Endothelial cell of umbilical vein (primary cell): Measurements from ENCODE around the gene SNX25. TPM values are rescaled to one million over a fixed set of nuclear protein-coding genes. Genes with fewer than 3 reads are reported as not detected.

Experiments used
- BruUV-seq: library from RNA; stranded (reverse); fragments of 400-500 nt; replicated peaks from 2 replicates; lab custom pipeline; 2021; lab: Mats Ljungman, UMichigan
- CTCF ChIA-PET: fragments of 300-600, 350-600 bp; sonication (Branson Sonifier 250); formaldehyde crosslinking; loops from one replicate; lab custom pipeline; 2021; ENCODE audit warnings: antibody characterized with exemption, inconsistent platforms; lab: Charles Lee
- POLR2A ChIA-PET: fragments of 300-600, 350-600 bp; sonication (Branson Sonifier 250); formaldehyde crosslinking; loops from one replicate; lab custom pipeline; 2021; ENCODE audit warnings: antibody characterized with exemption, inconsistent platforms; lab: Charles Lee
- DNase-seq: peaks from one replicate; pipeline ENCODE4 v3.0.0-alpha.2; 2011; ENCODE audit warnings: low read depth, low spot score
- FAIRE-seq: peaks from 2 replicates; lab custom pipeline; 2011; peaks lifted over from hg19 to GRCh38; lab: Jason Lieb, UNC
- H2AFZ ChIP-seq: 2 replicates; pipeline ENCODE4 v1.6.0; 2012; ENCODE audit warnings: low read depth, low read length, control low read depth, inconsistent platforms
- H3K27ac ChIP-seq: 2 replicates; pipeline ENCODE4 v1.5.1; 2011; ENCODE audit warnings: low read depth, mild to moderate bottlenecking, control low read depth, low read length, moderate library complexity; ENCODE audit not compliant: insufficient read depth
- H3K27me3 ChIP-seq, 2 experiments: 2 replicates each; pipeline versions ENCODE4 v1.6.0 to v1.6.1; 2011; ENCODE audit warnings: low read length in 2 of 2, mixed read lengths in 1 of 2; ENCODE audit not compliant: control insufficient read depth in 2 of 2, insufficient read depth in 2 of 2
- H3K36me3 ChIP-seq, 2 experiments: 2 replicates in 1 of 2; 3 replicates in 1 of 2; pipeline ENCODE4 v1.5.1; 2011; ENCODE audit warnings: low read length in 2 of 2, mild to moderate bottlenecking in 1 of 2, moderate library complexity in 1 of 2; ENCODE audit not compliant: control insufficient read depth in 2 of 2, insufficient read depth in 2 of 2; ENCODE audit errors: extremely low read depth in 1 of 2
- H3K4me1 ChIP-seq: 3 replicates; pipeline ENCODE4 v1.5.1; 2011; ENCODE audit warnings: mild to moderate bottlenecking, low read length; ENCODE audit not compliant: control insufficient read depth, insufficient read depth; ENCODE audit errors: extremely low read depth
- H3K4me2 ChIP-seq: 2 replicates; pipeline ENCODE4 v1.6.1; 2011; ENCODE audit warnings: low read length, control low read depth, mixed read lengths; ENCODE audit not compliant: insufficient read depth
- H3K4me3 ChIP-seq, 3 experiments: fragments of 200-600 bp in 1 of 3; sonication (generic), shearing (Covaris generic) in 1 of 3; replicated peaks in 1 of 3; 2 replicates each; pipeline ENCODE4 v1.5.1; 2011 to 2016; ENCODE audit warnings: control low read depth in 3 of 3, low read length in 3 of 3, mild to moderate bottlenecking in 2 of 3, inconsistent platforms in 1 of 3, low read depth in 1 of 3, moderate library complexity in 1 of 3; ENCODE audit not compliant: insufficient read depth in 1 of 3
- H3K79me2 ChIP-seq: 2 replicates; pipeline ENCODE4 v1.6.0; 2012; ENCODE audit warnings: low read length, inconsistent platforms; ENCODE audit not compliant: control insufficient read depth, insufficient read depth
- H3K9ac ChIP-seq: replicated peaks from 2 replicates; pipeline ENCODE3; 2011; ENCODE audit warnings: low read length, control low read depth; ENCODE audit not compliant: insufficient read depth; ENCODE audit errors: extremely low read depth
- H3K9me1 ChIP-seq: replicated peaks from 3 replicates; pipeline ENCODE4 v1.6.0; 2011; ENCODE audit warnings: mild to moderate bottlenecking, low read length; ENCODE audit not compliant: control insufficient read depth, insufficient read depth; ENCODE audit errors: extremely low read depth
- H3K9me3 ChIP-seq: replicated peaks from 2 replicates; pipeline ENCODE4 v1.5.1; 2012; ENCODE audit warnings: low read length, inconsistent platforms; ENCODE audit not compliant: control insufficient read depth, insufficient read depth
- H4K20me1 ChIP-seq: replicated peaks from 2 replicates; pipeline ENCODE3; 2011; ENCODE audit warnings: mild to moderate bottlenecking, low read length; ENCODE audit not compliant: control insufficient read depth, insufficient read depth; ENCODE audit errors: extremely low read depth
- CTCF ChIP-seq, 2 donors: IDR thresholded peaks; 1 replicate in 1 of 2; 2 replicates in 1 of 2; pipeline ENCODE4 v1.5.1; 2011; ENCODE audit warnings: low read length in 2 of 2, mild to moderate bottlenecking in 2 of 2, moderate library complexity in 2 of 2, control low read depth in 1 of 2, inconsistent platforms in 1 of 2, low read depth in 1 of 2; ENCODE audit not compliant: insufficient read depth in 1 of 2; ENCODE audit errors: extremely low read depth in 1 of 2
- EZH2 ChIP-seq: IDR thresholded peaks from 2 replicates; pipeline ENCODE4 v1.6.1; 2012; ENCODE audit warnings: borderline replicate concordance, low read depth, mild to moderate bottlenecking, moderate library complexity, low read length, inconsistent platforms; ENCODE audit not compliant: severe bottlenecking
- FOS ChIP-seq: IDR thresholded peaks from 2 replicates; pipeline ENCODE4 v1.6.1; 2011; ENCODE audit warnings: mild to moderate bottlenecking, low read length, moderate library complexity, borderline replicate concordance; ENCODE audit not compliant: insufficient read depth
- GATA2 ChIP-seq: IDR thresholded peaks from 2 replicates; pipeline ENCODE4 v1.7.0; 2011; ENCODE audit warnings: low read depth, mild to moderate bottlenecking, moderate library complexity, mixed read lengths, low read length; ENCODE audit not compliant: insufficient read length, insufficient read depth
- JUN ChIP-seq: IDR thresholded peaks from 2 replicates; pipeline ENCODE4 v1.6.1; 2011; ENCODE audit warnings: borderline replicate concordance, low read depth; ENCODE audit not compliant: insufficient read length, insufficient read depth
- MAX ChIP-seq: IDR thresholded peaks from 2 replicates; pipeline ENCODE4 v1.6.1; 2011; ENCODE audit not compliant: insufficient read depth, insufficient read length
- MYC ChIP-seq: IDR thresholded peaks from one replicate; pipeline ENCODE4 v1.6.1; 2011; ENCODE audit warnings: mild to moderate bottlenecking, low read depth, low read length
- POLR2A ChIP-seq: IDR thresholded peaks from 2 replicates; pipeline ENCODE4 v1.6.1; 2012; ENCODE audit warnings: low read depth, mild to moderate bottlenecking, control low read depth, low read length
- POLR2AphosphoS5 ChIP-seq: IDR thresholded peaks from 2 replicates; pipeline ENCODE4 v1.6.1; 2012; ENCODE audit warnings: low read depth, mild to moderate bottlenecking, control low read depth, low read length, moderate library complexity; ENCODE audit not compliant: insufficient read depth
- dilution Hi-C: fragments of 300-500 bp; cut with MboI; formaldehyde crosslinking; loops from one replicate; pipeline ENCODE4 v1.15.0; 2019; ENCODE audit warnings: low sequenced_read_pairs; ENCODE audit not compliant: extremely low pct_ligation_motif_present
- intact Hi-C: fragments of 100-400 bp; cut with micrococcal nuclease; formaldehyde crosslinking; loops from one replicate; pipeline ENCODE4 v1.10.0; 2022
- polyA plus RNA-seq, 4 experiments: library from polyadenylated mRNA; depleted of rRNA in 3 of 4; stranded (reverse) in 3 of 4; unstranded in 1 of 4; fragments of >200 nt; gene quantifications; 2 replicates each; pipeline versions ENCODE4 v1.2.1 to v1.2.3, GENCODE V29; 2011 to 2012; ENCODE audit warnings: missing spikeins in 1 of 4
- total RNA-seq: library from RNA; stranded (reverse); gene quantifications from 2 replicates; pipeline ENCODE4 v1.2.3, GENCODE V29; 2021

The SNX25 gene
- total and polyA plus RNA-seq, 2 donors (not counting 3 experiments of a cell fraction or from before 2014, with no cell fraction given), result 6.6 to 16.1 TPM

GRCh38 chr4:185215261-185215660 lies 5.9 kb downstream of the SNX25 start:
- no TSS peak for BruUV-seq
- peaks cover 11% of the 10 kb centered on the region for H3K4me1 ChIP-seq
- no peaks in the 10 kb centered on the region for H3K9me1 ChIP-seq
- FAIRE-seq (no peak), DNase-seq (no peak)
- H2AFZ ChIP-seq, result no peak overlapping the region
- TF ChIP-seq GATA2, result no peak
- TF ChIP-seq POLR2AphosphoS5, result no peak
- TF ChIP-seq POLR2A, result no peak
- no peak for TF ChIP-seq CTCF (IDR thresholded peaks at IDR 0.05; ENCODE audit: extremely low read depth in 1 of 2, insufficient read depth in 1 of 2, low read depth in 1 of 2, low read length in 2 of 2)
- no peak for TF ChIP-seq EZH2
- no peak for TF ChIP-seq FOS
- no peak for TF ChIP-seq JUN
- no peak for TF ChIP-seq MYC
- TF ChIP-seq MAX, result no peak
- H3K79me2 ChIP-seq, result peaks cover 66% of the 10 kb centered on the region
- H3K4me2 ChIP-seq, result no peak overlapping the region
- no peaks in the 10 kb centered on the region for H3K9me3 ChIP-seq
- no peaks in the 10 kb centered on the region for H3K27me3 ChIP-seq
- no peak overlapping the region for H3K27ac ChIP-seq
- no peak overlapping the region for H3K9ac ChIP-seq
- dilution Hi-C loops, result no loop called here
- H4K20me1 ChIP-seq, result no peaks in the 10 kb centered on the region
- CTCF ChIA-PET, result interaction anchor here (1.2 kb wide), 1 partner anchor 32 kb away, joined by 3 read pairs; no protein-coding TSS in a partner anchor
- no peaks in the 10 kb centered on the region for H3K36me3 ChIP-seq
- intact Hi-C loops, result no loop called here
- POLR2A ChIA-PET, result interaction anchor here (0.6 kb wide), 1 partner anchor 1789 kb away, joined by 5 read pairs; no protein-coding TSS in a partner anchor
- no peak overlapping the region for H3K4me3 ChIP-seq
